HL-60 (cell line): ENCODE results near the gene RHBDF2.

Experiments
- DNase-seq, 2 experiments: peaks; one replicate each; pipeline ENCODE4 v3.0.0-alpha.2; 2010 to 2020; ENCODE audit warnings: low read depth in 1 of 2, low spot score in 1 of 2
- H3K27ac ChIP-seq: fragments of 250-450 bp; sonication (Bioruptor Pico); replicated peaks from 2 replicates; pipeline ENCODE4 v1.5.1; 2020; ENCODE audit warnings: mild to moderate bottlenecking, moderate library complexity
- H3K27me3 ChIP-seq: fragments of 250-450 bp; sonication (Bioruptor Pico); 2 replicates; pipeline ENCODE4 v1.5.1; 2021; ENCODE audit warnings: mild to moderate bottlenecking, moderate library complexity; ENCODE audit not compliant: insufficient read depth, poor library complexity, severe bottlenecking
- H3K4me3 ChIP-seq: replicated peaks from 2 replicates; pipeline ENCODE4 v1.5.1; 2011; ENCODE audit warnings: mild to moderate bottlenecking, control low read depth, low read length; ENCODE audit not compliant: insufficient read depth
- GABPA ChIP-seq: IDR thresholded peaks from 2 replicates; pipeline ENCODE4 v1.6.1; 2012; ENCODE audit warnings: low read depth
- POLR2AphosphoS5 ChIP-seq: IDR thresholded peaks from 2 replicates; pipeline ENCODE4 v1.6.1; 2012; ENCODE audit warnings: low read depth
- SPI1 ChIP-seq: IDR thresholded peaks from 2 replicates; pipeline ENCODE4 v1.6.1; 2012; ENCODE audit warnings: low read depth, mild to moderate bottlenecking, borderline replicate concordance
- TF ChIP-seq, protein P1 (sequence below): IDR thresholded peaks from 2 replicates; pipeline ENCODE4 v1.6.1; 2012; ENCODE audit warnings: low read depth; ENCODE audit not compliant: insufficient replicate concordance
- TF ChIP-seq, protein P2 (sequence below): IDR thresholded peaks from one replicate; pipeline ENCODE4 v1.5.1; 2011; ENCODE audit warnings: low read length, control low read depth, inconsistent platforms; ENCODE audit not compliant: insufficient read depth

Gene RHBDF2

DNA sequence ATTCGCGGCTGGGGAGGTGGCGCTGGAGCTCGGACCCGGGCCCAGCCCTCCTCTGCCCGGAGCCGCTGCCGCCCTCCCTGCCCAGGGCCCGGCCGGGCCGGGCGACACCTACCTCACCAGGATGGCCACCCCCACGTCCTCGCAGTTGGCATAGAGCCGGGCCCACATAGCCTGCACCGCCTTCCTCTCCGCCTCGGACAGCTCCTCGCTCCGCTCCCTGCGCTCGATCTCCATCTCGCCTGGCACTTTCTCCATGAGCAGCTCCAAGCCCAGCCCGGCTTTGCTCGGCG, 36.0 kb upstream of the RHBDF2 start:
- Histone ChIP-seq H3K27me3 (peaks cover 16% of the 10 kb centered on the region), H3K4me3 (no peak overlapping the region), H3K27ac (no peak overlapping the region)
- DNase-seq, result no peak
- TF ChIP-seq SPI1 (no peak), POLR2AphosphoS5 (no peak), GABPA (no peak)
- TF ChIP-seq, protein P1, sequence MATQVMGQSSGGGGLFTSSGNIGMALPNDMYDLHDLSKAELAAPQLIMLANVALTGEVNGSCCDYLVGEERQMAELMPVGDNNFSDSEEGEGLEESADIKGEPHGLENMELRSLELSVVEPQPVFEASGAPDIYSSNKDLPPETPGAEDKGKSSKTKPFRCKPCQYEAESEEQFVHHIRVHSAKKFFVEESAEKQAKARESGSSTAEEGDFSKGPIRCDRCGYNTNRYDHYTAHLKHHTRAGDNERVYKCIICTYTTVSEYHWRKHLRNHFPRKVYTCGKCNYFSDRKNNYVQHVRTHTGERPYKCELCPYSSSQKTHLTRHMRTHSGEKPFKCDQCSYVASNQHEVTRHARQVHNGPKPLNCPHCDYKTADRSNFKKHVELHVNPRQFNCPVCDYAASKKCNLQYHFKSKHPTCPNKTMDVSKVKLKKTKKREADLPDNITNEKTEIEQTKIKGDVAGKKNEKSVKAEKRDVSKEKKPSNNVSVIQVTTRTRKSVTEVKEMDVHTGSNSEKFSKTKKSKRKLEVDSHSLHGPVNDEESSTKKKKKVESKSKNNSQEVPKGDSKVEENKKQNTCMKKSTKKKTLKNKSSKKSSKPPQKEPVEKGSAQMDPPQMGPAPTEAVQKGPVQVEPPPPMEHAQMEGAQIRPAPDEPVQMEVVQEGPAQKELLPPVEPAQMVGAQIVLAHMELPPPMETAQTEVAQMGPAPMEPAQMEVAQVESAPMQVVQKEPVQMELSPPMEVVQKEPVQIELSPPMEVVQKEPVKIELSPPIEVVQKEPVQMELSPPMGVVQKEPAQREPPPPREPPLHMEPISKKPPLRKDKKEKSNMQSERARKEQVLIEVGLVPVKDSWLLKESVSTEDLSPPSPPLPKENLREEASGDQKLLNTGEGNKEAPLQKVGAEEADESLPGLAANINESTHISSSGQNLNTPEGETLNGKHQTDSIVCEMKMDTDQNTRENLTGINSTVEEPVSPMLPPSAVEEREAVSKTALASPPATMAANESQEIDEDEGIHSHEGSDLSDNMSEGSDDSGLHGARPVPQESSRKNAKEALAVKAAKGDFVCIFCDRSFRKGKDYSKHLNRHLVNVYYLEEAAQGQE, result no peak
- TF ChIP-seq, protein P2, sequence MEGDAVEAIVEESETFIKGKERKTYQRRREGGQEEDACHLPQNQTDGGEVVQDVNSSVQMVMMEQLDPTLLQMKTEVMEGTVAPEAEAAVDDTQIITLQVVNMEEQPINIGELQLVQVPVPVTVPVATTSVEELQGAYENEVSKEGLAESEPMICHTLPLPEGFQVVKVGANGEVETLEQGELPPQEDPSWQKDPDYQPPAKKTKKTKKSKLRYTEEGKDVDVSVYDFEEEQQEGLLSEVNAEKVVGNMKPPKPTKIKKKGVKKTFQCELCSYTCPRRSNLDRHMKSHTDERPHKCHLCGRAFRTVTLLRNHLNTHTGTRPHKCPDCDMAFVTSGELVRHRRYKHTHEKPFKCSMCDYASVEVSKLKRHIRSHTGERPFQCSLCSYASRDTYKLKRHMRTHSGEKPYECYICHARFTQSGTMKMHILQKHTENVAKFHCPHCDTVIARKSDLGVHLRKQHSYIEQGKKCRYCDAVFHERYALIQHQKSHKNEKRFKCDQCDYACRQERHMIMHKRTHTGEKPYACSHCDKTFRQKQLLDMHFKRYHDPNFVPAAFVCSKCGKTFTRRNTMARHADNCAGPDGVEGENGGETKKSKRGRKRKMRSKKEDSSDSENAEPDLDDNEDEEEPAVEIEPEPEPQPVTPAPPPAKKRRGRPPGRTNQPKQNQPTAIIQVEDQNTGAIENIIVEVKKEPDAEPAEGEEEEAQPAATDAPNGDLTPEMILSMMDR, result no peak

DNA sequence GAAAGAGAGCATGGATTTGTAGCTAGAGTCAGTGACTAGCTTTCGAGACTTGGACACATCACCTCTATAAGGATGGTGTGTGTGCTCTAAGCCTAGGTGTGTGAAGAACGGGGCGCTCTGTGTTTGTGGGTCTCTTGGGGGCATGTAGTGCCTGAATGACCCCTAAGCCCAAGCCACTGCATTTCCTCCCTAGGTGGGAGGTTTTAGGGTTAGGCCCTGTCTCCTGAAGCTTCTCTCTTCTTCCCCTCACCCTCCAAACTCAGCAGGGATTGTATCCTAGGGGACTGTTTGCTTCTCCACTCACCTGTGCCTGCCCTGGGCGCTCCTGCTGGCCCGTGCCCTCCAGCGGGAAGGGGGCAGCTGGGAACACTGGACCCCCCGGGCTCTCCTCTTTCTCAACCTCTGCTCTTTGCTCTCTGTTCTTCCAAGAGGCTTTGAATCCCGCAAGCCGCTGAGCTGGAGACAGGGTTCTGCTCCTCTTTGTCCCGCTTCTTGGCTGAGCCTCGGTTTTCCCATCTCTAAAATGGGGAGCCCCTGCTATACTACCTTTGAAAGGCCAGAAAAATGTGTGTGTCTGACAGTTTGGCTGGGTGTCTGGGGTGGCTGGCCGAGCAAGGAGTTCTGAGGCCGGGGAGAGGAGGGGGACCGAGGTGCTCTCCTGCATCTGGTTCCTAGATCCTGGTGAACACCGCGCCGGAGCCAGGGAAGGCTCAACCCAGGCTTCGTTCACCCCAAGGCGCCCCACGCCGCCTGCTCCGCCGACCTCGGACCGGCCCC, 35.5 kb upstream of the RHBDF2 start:
- DNase-seq, result no peak
- Histone ChIP-seq H3K27me3 (peaks cover 16% of the 10 kb centered on the region), H3K4me3 (no peak overlapping the region), H3K27ac (no peak overlapping the region)
- TF ChIP-seq, protein P2, result no peak
- TF ChIP-seq SPI1 (no peak), POLR2AphosphoS5 (no peak), GABPA (no peak)
- TF ChIP-seq, protein P1, result no peak

DNA sequence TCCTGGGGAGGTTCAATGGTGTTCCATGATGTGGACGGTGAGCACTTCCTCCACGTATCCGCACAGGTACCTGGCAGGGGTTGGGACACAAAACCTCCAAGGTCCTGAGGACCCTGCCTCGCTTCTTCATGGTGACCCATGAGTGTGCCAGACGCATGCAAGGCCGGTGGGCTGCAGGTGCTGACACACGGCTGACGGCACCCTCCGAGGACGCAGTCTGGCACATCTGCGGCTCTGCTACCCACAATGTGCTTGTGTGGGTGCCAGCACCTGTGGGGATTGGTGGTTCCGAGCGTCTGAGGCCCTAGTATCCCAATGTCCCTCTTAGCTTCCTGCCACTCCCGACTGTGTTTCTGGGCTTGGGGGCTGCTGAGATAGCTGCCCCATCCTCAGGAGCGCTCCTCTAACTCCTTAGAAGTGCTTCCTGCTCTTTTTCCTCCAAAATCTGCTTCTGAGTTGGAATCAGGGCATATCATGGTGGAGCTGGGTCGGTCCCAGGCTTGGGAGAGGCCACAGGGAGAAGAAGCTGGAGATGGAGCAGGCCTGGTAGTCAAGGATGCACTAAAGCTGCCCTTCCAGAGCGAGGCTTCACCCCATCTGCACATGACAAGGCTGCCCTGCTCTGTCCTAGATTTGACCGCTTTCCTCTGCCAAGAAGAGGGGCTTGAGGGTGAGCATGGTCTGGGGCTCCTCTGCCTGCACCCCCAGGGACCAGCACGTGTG, 34.7 kb upstream of the RHBDF2 start:
- Histone ChIP-seq H3K27me3 (peaks cover 16% of the 10 kb centered on the region), H3K27ac (no peak overlapping the region), H3K4me3 (no peak overlapping the region)
- TF ChIP-seq SPI1 (no peak), POLR2AphosphoS5 (no peak), GABPA (no peak)
- TF ChIP-seq, protein P2, result no peak
- TF ChIP-seq, protein P1, result no peak
- DNase-seq, result no peak
